ENCODE data around the gene XNDC1N.

DNA sequence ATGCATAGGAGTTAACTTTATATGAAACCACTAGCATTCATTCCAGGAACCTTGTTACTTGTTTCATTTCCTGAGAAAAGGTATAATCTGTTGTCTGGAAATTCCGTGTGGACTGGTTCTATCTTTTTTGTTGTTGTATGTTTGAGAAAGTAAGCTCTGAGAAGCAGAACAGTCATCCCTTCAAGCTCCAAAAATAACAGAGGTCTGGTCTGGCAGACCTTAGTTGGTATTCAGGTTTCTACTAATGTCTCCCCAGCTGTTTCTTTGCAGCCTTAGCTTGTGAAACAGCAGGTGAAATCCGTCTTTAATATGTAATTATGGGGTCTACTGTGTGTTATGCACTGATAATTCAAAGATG is 2.8 kb upstream of the XNDC1N start:
- TF ChIP-seq, protein P1, sequence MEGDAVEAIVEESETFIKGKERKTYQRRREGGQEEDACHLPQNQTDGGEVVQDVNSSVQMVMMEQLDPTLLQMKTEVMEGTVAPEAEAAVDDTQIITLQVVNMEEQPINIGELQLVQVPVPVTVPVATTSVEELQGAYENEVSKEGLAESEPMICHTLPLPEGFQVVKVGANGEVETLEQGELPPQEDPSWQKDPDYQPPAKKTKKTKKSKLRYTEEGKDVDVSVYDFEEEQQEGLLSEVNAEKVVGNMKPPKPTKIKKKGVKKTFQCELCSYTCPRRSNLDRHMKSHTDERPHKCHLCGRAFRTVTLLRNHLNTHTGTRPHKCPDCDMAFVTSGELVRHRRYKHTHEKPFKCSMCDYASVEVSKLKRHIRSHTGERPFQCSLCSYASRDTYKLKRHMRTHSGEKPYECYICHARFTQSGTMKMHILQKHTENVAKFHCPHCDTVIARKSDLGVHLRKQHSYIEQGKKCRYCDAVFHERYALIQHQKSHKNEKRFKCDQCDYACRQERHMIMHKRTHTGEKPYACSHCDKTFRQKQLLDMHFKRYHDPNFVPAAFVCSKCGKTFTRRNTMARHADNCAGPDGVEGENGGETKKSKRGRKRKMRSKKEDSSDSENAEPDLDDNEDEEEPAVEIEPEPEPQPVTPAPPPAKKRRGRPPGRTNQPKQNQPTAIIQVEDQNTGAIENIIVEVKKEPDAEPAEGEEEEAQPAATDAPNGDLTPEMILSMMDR (conservative IDR thresholded peaks at IDR 0.05; ENCODE audit: low read depth, low read length) = no peak
- TF ChIP-seq MXI1 (IDR thresholded peaks at IDR 0.05; ENCODE audit: borderline replicate concordance, low read depth, low read length) (no peak), POLR2A (IDR thresholded peaks at IDR 0.05; ENCODE audit: low read depth, low read length) (no peak), CHD1 (IDR thresholded peaks at IDR 0.05; ENCODE audit: low read depth, low read length) (no peak), CEBPB (IDR thresholded peaks at IDR 0.05; ENCODE audit: low read depth, low read length) (no peak), RCOR1 (IDR thresholded peaks at IDR 0.05; ENCODE audit: insufficient replicate concordance, low read length) (no peak), SMC3 (IDR thresholded peaks at IDR 0.05; ENCODE audit: low read depth, low read length) (no peak), FOS (IDR thresholded peaks at IDR 0.05; ENCODE audit: low read depth, low read length) (no peak), NFE2L2 (IDR thresholded peaks at IDR 0.05; ENCODE audit: low read depth, low read length) (no peak), RAD21 (IDR thresholded peaks at IDR 0.05; ENCODE audit: low read length) (no peak), RFX5 (IDR thresholded peaks at IDR 0.05; ENCODE audit: low read depth, low read length) (no peak), MAFK (IDR thresholded peaks at IDR 0.05; ENCODE audit: low read depth, low read length) (no peak)
- TF ChIP-seq, protein P2, sequence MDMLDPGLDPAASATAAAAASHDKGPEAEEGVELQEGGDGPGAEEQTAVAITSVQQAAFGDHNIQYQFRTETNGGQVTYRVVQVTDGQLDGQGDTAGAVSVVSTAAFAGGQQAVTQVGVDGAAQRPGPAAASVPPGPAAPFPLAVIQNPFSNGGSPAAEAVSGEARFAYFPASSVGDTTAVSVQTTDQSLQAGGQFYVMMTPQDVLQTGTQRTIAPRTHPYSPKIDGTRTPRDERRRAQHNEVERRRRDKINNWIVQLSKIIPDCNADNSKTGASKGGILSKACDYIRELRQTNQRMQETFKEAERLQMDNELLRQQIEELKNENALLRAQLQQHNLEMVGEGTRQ (IDR thresholded peaks at IDR 0.05; ENCODE audit: low read depth, low read length) = no peak

Data from IMR-90 (cell line).